ENCODE measurements around the gene RTEL1.

The RTEL1 gene

DNA sequence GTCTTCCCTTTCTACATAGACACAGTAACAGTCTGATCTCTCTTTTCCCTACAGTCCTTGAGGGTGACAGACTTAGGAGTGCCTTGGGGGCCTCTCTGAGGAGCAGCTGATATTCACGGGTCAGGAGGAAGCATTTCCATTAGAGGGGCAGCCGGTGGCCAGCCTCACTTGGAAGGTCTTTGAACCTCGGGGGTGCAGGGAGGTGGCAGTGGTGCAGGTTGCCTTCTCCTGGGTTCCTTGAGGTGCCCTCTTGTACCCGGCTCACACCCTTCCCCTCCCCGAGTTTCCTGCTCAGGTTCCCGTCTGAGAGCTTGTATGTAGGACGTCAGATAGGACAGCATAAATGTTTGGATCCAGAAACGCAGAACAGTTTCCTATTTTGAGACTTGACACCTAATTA lies 2.5 kb downstream of the RTEL1 start:
- ChIA-PET POLR2A (no interaction called here), CTCF (no interaction called here)
- Histone ChIP-seq H3K9me3 (ENCODE audit: control insufficient read depth, insufficient read depth, low read depth, low read length) (no peaks in the 10 kb centered on the region), H3K27ac (ENCODE audit: extremely low read depth, low read depth, low read length) (no peak overlapping the region), H3K4me3 (ENCODE audit: low read depth, low read length) (no peak overlapping the region), H3K36me3 (ENCODE audit: control insufficient read depth in 2 of 2, insufficient read depth in 1 of 2, low read length in 2 of 2) (peaks cover 0 to 54% of the 10 kb centered on the region in 2 experiments; a peak in 1 of 3 replicates), H3K4me1 (ENCODE audit: control insufficient read depth, insufficient read depth, low read length) (no peaks in the 10 kb centered on the region)
- TF ChIP-seq, protein P1, sequence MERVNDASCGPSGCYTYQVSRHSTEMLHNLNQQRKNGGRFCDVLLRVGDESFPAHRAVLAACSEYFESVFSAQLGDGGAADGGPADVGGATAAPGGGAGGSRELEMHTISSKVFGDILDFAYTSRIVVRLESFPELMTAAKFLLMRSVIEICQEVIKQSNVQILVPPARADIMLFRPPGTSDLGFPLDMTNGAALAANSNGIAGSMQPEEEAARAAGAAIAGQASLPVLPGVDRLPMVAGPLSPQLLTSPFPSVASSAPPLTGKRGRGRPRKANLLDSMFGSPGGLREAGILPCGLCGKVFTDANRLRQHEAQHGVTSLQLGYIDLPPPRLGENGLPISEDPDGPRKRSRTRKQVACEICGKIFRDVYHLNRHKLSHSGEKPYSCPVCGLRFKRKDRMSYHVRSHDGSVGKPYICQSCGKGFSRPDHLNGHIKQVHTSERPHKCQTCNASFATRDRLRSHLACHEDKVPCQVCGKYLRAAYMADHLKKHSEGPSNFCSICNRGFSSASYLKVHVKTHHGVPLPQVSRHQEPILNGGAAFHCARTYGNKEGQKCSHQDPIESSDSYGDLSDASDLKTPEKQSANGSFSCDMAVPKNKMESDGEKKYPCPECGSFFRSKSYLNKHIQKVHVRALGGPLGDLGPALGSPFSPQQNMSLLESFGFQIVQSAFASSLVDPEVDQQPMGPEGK (tag by site-specific recombination; IDR thresholded peaks at IDR 0.05): no peak
- TF ChIP-seq GLIS1 (tag by site-specific recombination; IDR thresholded peaks at IDR 0.05) (no peak), HOXA7 (CRISPR knock-in tag; IDR thresholded peaks at IDR 0.05; ENCODE audit: borderline replicate concordance) (no peak)

DNA sequence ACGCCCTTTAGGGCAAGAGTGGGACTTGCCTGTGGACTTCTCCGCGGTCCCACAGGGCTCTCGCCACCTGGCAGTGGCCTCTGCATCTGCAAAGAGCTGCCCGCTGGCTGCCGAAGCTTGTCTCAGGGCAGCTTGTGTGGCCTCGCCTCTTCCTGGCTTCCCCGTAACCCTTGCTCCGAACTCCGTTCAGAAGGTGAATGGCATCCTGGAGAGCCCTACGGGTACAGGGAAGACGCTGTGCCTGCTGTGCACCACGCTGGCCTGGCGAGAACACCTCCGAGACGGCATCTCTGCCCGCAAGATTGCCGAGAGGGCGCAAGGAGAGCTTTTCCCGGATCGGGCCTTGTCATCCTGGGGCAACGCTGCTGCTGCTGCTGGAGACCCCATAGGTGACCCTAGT lies 3.0 kb downstream of the RTEL1 start:
- H3K4me1 ChIP-seq (ENCODE audit: control insufficient read depth, insufficient read depth, low read length): no peaks in the 10 kb centered on the region
- no peak overlapping the region for H3K27ac ChIP-seq (ENCODE audit: extremely low read depth, low read depth, low read length)
- H3K36me3 ChIP-seq (ENCODE audit: control insufficient read depth in 2 of 2, insufficient read depth in 1 of 2, low read length in 2 of 2): peaks cover 0 to 59% of the 10 kb centered on the region in 2 experiments; a peak in 1 of 3 replicates
- no peaks in the 10 kb centered on the region for H3K9me3 ChIP-seq (ENCODE audit: control insufficient read depth, insufficient read depth, low read depth, low read length)
- POLR2A ChIA-PET: interaction anchor here (0.7 kb wide), 1 partner anchor 21 kb away, joined by 3 read pairs; no protein-coding TSS in a partner anchor
- TF ChIP-seq ZNF701 (tag by site-specific recombination; IDR thresholded peaks at IDR 0.05) (no peak), ZBTB8A (tag by site-specific recombination; IDR thresholded peaks at IDR 0.05) (no peak), ZNF677 (tag by site-specific recombination; IDR thresholded peaks at IDR 0.05) (no peak), ZNF23 (tag by site-specific recombination; IDR thresholded peaks at IDR 0.05; ENCODE audit: borderline replicate concordance) (no peak), MZF1 (tag by site-specific recombination; IDR thresholded peaks at IDR 0.05; ENCODE audit: borderline replicate concordance) (no peak), KLF1 (tag by site-specific recombination; IDR thresholded peaks at IDR 0.05) (no peak), ZNF391 (tag by site-specific recombination; IDR thresholded peaks at IDR 0.05; ENCODE audit: borderline replicate concordance, low read depth) (no peak), ZNF747 (tag by site-specific recombination; IDR thresholded peaks at IDR 0.05) (no peak), ZNF184 (tag by site-specific recombination; IDR thresholded peaks at IDR 0.05) (no peak)
- no peak overlapping the region for H3K4me3 ChIP-seq (ENCODE audit: low read depth, low read length)
- CTCF ChIA-PET: no interaction called here

DNA sequence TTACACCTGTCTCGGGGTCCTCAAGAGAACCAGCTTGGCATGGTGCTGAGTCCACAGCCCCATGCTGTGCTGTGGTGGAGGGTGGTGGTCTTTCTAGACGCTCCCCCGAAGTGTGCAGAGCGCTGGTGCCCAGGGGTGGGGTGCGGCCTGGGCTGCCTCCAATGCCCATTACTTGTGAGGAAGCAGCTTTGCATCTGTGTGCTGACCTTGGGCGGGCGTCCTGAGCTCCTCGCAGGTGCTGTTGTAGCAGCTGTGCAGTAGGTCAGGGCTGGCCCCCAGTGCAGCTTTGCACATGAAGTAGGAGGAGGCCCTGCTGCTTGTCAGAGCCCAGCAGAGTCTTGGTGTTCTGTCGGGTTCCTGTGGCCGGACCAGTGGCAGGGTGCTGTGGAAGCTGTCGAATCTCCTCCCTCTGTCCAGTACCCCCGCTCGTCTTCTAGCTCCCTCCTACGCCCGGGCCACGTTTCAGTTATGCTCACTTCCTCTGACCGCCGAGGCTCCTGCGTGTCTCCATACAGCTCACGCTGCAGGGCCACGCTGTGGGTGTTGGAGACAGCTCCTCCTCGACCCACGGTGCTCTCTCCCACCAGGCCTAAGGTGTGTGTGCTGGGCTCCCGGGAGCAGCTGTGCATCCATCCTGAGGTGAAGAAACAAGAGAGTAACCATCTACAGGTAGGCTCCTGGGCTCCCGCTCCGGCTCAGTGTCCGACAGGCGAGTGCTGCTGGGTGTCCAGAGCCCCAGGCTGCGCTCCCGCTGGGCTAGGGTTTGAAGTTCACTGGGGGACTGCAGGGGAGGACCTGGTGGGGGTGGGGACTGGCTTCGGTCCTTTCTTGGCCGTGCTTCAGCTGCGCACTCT lies 4.1 kb downstream of the RTEL1 start:
- CTCF ChIA-PET: interaction anchor here (0.5 kb wide), 1 partner anchor 1166 kb away, joined by 3 read pairs; no protein-coding TSS in a partner anchor
- TF ChIP-seq GFI1B (tag by site-specific recombination; IDR thresholded peaks at IDR 0.05): no peak
- no peaks in the 10 kb centered on the region for H3K9me3 ChIP-seq (ENCODE audit: control insufficient read depth, insufficient read depth, low read depth, low read length)
- no peak overlapping the region for H3K27ac ChIP-seq (ENCODE audit: extremely low read depth, low read depth, low read length)
- no peaks in the 10 kb centered on the region for H3K4me1 ChIP-seq (ENCODE audit: control insufficient read depth, insufficient read depth, low read length)
- no peak overlapping the region for H3K4me3 ChIP-seq (ENCODE audit: low read depth, low read length)
- peaks cover 0 to 66% of the 10 kb centered on the region in 2 experiments; a peak in 2 of 3 replicates for H3K36me3 ChIP-seq (ENCODE audit: control insufficient read depth in 2 of 2, insufficient read depth in 1 of 2, low read length in 2 of 2)
- POLR2A ChIA-PET: interaction anchor here (0.7 to 1.8 kb wide), 2 partner anchors 9 to 20 kb away, joined by 3 to 5 read pairs; partner anchors contain the start of gene STMN3

DNA sequence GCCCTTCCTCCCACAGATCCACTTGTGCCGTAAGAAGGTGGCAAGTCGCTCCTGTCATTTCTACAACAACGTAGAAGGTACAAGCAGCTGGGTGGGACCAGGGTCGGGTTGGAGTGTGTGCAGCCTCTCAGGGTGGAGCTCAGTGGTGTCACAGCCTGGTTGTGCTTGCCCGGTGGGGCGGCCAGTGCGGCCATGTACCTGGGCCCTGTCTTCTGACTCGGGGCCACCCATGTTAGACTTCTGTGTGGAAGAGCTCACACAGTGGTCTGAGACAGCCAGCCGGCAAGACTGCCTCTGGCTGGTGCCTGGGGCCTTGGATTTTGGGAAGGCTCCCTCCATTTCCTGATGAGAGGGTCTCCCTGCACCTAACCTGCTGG lies 4.7 kb downstream of the RTEL1 start:
- TF ChIP-seq, protein P2, sequence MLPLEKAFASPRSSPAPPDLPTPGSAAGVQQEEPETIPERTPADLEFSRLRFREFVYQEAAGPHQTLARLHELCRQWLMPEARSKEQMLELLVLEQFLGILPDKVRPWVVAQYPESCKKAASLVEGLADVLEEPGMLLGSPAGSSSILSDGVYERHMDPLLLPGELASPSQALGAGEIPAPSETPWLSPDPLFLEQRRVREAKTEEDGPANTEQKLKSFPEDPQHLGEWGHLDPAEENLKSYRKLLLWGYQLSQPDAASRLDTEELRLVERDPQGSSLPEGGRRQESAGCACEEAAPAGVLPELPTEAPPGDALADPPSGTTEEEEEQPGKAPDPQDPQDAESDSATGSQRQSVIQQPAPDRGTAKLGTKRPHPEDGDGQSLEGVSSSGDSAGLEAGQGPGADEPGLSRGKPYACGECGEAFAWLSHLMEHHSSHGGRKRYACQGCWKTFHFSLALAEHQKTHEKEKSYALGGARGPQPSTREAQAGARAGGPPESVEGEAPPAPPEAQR (tag by site-specific recombination; IDR thresholded peaks at IDR 0.05): no peak
- Histone ChIP-seq H3K27ac (ENCODE audit: extremely low read depth, low read depth, low read length) (no peak overlapping the region), H3K36me3 (ENCODE audit: control insufficient read depth in 2 of 2, insufficient read depth in 1 of 2, low read length in 2 of 2) (peaks cover 0 to 72% of the 10 kb centered on the region in 2 experiments; a peak in 2 of 3 replicates), H3K9me3 (ENCODE audit: control insufficient read depth, insufficient read depth, low read depth, low read length) (no peaks in the 10 kb centered on the region), H3K4me3 (ENCODE audit: low read depth, low read length) (no peak overlapping the region), H3K4me1 (ENCODE audit: control insufficient read depth, insufficient read depth, low read length) (no peaks in the 10 kb centered on the region)
- CTCF ChIA-PET: interaction anchor here (0.5 kb wide), 1 partner anchor 1166 kb away, joined by 3 read pairs; no protein-coding TSS in a partner anchor
- POLR2A ChIA-PET: interaction anchor here (1.8 kb wide), 1 partner anchor 9 kb away, joined by 5 read pairs; the partner anchor contains the start of gene STMN3

Measured in HEK293 (cell line).